GM12874 (cell line): Measurements from ENCODE around the gene RPA1.

Source experiments
- TF ChIP-seq, protein P1 (sequence below): IDR thresholded peaks from 2 replicates; pipeline ENCODE4 v1.5.1; 2011; ENCODE audit warnings: low read depth, mild to moderate bottlenecking, control low read depth, low read length, moderate library complexity; ENCODE audit not compliant: insufficient read depth

Gene RPA1

DNA sequence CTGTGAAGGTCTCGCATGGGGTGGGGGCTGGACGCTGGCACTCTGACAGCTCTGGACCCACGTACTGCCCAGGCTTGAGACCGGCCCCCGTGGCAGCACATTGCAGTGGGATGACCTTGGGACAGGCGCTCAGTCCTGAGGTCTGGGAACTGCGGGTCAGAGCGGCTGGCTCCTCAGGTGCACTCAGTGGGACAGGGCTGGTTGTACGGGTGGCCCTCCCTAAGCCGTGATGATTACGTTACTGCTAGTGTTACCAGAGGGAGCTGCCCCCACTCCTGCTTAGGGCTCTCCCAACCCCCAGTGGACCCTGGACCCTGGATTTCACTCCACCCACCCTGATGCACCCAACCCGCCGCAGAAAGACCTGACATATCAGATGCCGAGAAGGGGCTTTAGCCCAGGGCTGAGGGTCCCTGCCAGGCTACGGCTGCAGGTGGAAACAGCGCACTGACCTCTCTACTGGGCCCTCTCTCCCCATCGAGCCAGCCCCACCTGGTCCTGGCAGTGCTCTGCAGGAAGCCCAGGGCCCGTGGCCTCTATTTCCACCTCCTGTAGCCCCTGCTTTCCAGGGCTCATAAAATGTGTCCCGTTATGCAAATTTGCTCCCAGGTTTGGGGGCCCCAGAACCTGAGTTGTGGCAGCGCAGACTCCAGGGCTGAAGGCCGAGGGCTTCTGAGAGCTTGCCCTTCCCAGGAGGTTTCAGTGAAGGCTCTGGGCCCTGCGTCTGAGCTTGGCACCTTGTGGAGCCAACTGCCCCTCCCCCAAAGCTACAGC, 118.1 kb downstream of the RPA1 start:
- TF ChIP-seq, protein P1, sequence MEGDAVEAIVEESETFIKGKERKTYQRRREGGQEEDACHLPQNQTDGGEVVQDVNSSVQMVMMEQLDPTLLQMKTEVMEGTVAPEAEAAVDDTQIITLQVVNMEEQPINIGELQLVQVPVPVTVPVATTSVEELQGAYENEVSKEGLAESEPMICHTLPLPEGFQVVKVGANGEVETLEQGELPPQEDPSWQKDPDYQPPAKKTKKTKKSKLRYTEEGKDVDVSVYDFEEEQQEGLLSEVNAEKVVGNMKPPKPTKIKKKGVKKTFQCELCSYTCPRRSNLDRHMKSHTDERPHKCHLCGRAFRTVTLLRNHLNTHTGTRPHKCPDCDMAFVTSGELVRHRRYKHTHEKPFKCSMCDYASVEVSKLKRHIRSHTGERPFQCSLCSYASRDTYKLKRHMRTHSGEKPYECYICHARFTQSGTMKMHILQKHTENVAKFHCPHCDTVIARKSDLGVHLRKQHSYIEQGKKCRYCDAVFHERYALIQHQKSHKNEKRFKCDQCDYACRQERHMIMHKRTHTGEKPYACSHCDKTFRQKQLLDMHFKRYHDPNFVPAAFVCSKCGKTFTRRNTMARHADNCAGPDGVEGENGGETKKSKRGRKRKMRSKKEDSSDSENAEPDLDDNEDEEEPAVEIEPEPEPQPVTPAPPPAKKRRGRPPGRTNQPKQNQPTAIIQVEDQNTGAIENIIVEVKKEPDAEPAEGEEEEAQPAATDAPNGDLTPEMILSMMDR, result no peak

DNA sequence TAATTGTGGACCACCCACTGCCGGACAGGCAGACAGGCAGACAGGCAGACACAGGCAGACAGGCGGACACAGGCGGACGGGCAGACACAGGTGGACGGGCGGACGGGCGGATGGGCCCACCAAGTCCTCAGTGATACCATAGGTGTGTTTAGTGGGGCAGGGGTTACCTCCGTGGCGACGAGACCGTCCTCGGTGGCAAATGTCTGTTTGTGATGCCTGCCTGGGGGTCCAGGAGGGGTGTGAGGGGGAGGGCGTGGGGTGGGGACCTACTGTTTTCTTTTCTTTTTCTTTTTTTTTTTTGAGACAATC, 118.7 kb downstream of the RPA1 start:
- TF ChIP-seq, protein P1, result no peak
